GM06990 (cell line): ENCODE data around the gene JPH2.

Source experiments
- DNase-seq: peaks from one replicate; pipeline ENCODE4 v3.0.0-alpha.2; 2011; ENCODE audit not compliant: insufficient read length; ENCODE audit errors: extremely low read depth
- H3K27me3 ChIP-seq: replicated peaks from 2 replicates; pipeline ENCODE4 v1.6.0; 2011; ENCODE audit warnings: low read length; ENCODE audit not compliant: control insufficient read depth, insufficient read depth
- H3K36me3 ChIP-seq: 2 replicates; pipeline ENCODE4 v1.5.1; 2011; ENCODE audit warnings: low read length; ENCODE audit not compliant: control insufficient read depth, insufficient read depth
- H3K4me3 ChIP-seq: replicated peaks from 2 replicates; pipeline ENCODE4 v1.5.1; 2011; ENCODE audit warnings: low read depth, mild to moderate bottlenecking, control low read depth, low read length
- TF ChIP-seq, protein P1 (sequence below): IDR thresholded peaks from 2 replicates; pipeline ENCODE4 v1.5.1; 2011; ENCODE audit warnings: low read length, control low read depth, mild to moderate bottlenecking, inconsistent platforms; ENCODE audit not compliant: insufficient read depth, poor library complexity, severe bottlenecking

JPH2 gene

GRCh38 chr20:44206132-44206531 is 19.1 kb upstream of the JPH2 start:
- TF ChIP-seq, protein P1, sequence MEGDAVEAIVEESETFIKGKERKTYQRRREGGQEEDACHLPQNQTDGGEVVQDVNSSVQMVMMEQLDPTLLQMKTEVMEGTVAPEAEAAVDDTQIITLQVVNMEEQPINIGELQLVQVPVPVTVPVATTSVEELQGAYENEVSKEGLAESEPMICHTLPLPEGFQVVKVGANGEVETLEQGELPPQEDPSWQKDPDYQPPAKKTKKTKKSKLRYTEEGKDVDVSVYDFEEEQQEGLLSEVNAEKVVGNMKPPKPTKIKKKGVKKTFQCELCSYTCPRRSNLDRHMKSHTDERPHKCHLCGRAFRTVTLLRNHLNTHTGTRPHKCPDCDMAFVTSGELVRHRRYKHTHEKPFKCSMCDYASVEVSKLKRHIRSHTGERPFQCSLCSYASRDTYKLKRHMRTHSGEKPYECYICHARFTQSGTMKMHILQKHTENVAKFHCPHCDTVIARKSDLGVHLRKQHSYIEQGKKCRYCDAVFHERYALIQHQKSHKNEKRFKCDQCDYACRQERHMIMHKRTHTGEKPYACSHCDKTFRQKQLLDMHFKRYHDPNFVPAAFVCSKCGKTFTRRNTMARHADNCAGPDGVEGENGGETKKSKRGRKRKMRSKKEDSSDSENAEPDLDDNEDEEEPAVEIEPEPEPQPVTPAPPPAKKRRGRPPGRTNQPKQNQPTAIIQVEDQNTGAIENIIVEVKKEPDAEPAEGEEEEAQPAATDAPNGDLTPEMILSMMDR, result no peak
- no peaks in the 10 kb centered on the region; the same call in none of the 2 replicates for H3K36me3 ChIP-seq
- no peak overlapping the region for H3K4me3 ChIP-seq
- DNase-seq, result no peak
- H3K27me3 ChIP-seq, result no peaks in the 10 kb centered on the region

DNA sequence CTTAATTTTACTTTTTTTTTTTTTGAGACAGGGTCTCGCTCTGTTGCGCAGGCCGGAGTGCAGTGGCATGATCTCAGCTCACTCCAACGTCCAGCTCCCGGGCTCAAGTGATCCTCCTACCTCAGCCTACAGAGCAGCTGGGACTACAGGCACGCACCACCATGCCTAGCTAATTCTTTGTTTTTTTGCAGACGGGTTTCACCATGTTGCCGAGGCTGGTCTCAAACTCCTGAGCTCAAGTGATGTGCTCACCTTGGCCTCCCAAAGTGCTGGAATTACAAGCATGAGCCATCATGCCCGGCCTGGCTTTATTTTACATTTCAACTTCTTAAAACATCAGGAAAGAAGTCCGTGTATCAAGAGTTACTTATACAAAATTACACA is 17.8 kb upstream of the JPH2 start:
- H3K36me3 ChIP-seq, result peaks cover 2% of the 10 kb centered on the region

DNA sequence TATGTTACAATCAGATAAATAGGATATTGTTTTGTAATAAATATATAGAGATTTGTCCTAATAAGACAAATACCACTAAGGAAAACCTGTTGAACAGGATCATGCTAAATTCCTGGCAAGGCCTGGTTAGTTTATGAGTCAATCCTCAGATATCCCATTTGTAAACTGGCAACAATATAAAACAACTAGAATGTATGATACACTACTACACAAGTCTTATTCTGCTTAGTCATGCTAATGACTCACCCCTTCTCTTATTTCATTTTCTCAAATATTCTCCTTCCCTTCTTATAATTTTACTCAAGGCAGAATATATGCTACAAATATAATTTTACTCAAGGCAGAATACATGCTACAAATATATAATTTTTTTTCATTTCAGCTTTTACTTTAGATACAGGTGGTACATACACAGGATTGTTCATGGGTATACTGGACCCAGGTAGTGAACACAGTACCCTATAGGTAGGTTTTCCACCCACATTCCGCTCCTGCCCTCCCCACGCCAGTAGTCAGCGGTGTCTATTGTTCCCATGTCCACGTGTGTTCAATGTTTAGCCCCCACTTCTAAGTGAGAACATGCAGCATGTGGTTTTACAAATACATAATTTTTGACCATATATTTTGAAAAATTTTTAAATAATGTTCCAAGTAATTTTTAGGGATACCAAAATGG is 17.3 kb upstream of the JPH2 start:
- DNase-seq, result no peak
- no peaks in the 10 kb centered on the region for H3K27me3 ChIP-seq
- H3K36me3 ChIP-seq, result peaks cover 5% of the 10 kb centered on the region
- TF ChIP-seq, protein P1, result no peak
- H3K4me3 ChIP-seq, result no peak overlapping the region

More for the DNA sequence above, 17.8 kb upstream of the JPH2 start:
- H3K4me3 ChIP-seq, result no peak overlapping the region
- no peak for DNase-seq
- H3K27me3 ChIP-seq, result no peaks in the 10 kb centered on the region
- TF ChIP-seq, protein P1, result no peak

DNA sequence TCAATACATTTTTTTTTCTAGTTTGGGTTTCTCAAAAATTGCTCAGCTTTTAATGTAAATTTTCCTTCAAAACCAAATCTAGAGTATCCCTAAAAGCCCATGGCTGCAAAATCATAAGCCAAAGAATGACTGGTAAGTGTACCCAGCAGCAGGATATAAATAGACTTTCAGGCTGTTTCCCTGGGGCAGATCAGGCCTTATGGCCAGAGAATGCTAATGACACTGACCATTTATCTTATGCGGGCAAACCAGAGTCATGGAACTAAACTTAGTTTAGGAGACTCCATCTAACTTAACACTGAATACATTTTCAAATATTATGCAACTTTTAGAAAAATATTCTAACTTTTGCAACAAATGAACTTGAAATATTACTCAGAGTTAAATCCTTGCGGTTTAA is 16.2 kb upstream of the JPH2 start:
- no peak for DNase-seq
- Histone ChIP-seq H3K4me3 (no peak overlapping the region), H3K27me3 (no peaks in the 10 kb centered on the region), H3K36me3 (peaks cover 5% of the 10 kb centered on the region)
- TF ChIP-seq, protein P1, result no peak

GRCh38 chr20:44200983-44201382 is 14.0 kb upstream of the JPH2 start:
- H3K27me3 ChIP-seq, result no peaks in the 10 kb centered on the region
- H3K4me3 ChIP-seq, result no peak overlapping the region
- no peak for DNase-seq
- H3K36me3 ChIP-seq, result peaks cover 10% of the 10 kb centered on the region
- TF ChIP-seq, protein P1, result no peak

- Histone ChIP-seq H3K27me3 (no peaks in the 10 kb centered on the region), H3K4me3 (no peak overlapping the region), H3K36me3 (peaks cover 10% of the 10 kb centered on the region)
- TF ChIP-seq, protein P1, result no peak
- no peak for DNase-seq
Measured at GRCh38 chr20:44200371-44200770, 13.4 kb upstream of the JPH2 start.
